ENCODE measurements around the gene OTUD5. TPM values are rescaled to one million over a fixed set of nuclear protein-coding genes. Genes with fewer than 3 reads are reported as not detected.

The OTUD5 gene
- total and polyA plus RNA-seq, 12 donors, result 39.4 to 79.5 (median 53.8) TPM

GRCh38 chrX:48919360-48919841 lies 38.0 kb downstream of the OTUD5 start:
- peak in 3 of 7 donors; percentile 39 to 55 (median 42) for DNase-seq
- peak overlapping the region; percentile 68 to 84 (median 78) for H3K27ac ChIP-seq

GRCh38 chrX:48918643-48919340 lies 38.6 kb downstream of the OTUD5 start, which contains the start of gene PIM2:
Gene PIM2 (minus strand): TSS chrX:48919024. CDS start chrX:48918834, 190 bp downstream.
- peak within 1 kb of the TSS; percentile 70 to 84 (median 78) for H3K27ac ChIP-seq
- WGBS, 4 donors, result 0 to 48% (median 16%) methylated on average over 7 to 55 of the region's 55 CpGs

More at GRCh38 chrX:48919360-48919841, 38.0 kb downstream of the OTUD5 start:
- intact Hi-C loops (cut with DNase I), result no loop called here
- no peak for TF ChIP-seq POLR2A (IDR thresholded peaks at IDR 0.05)
- no peak for TF ChIP-seq CTCF (IDR thresholded peaks at IDR 0.05)
- H3K4me1 ChIP-seq (replicated peaks in 1 of 2), result peaks cover 0 to 8% of the 10 kb centered on the region in 2 donors
- H3K9me3 ChIP-seq (replicated peaks in 1 of 3), result no peaks in the 10 kb centered on the region
- peaks cover 0 to 23% of the 10 kb centered on the region in 2 donors for H3K36me3 ChIP-seq (replicated peaks in 1 of 2)
- no peaks in the 10 kb centered on the region for H3K27me3 ChIP-seq
- WGBS, 4 donors, result 1 to 26% (median 24%) methylated on average over 11 to 15 of the region's 15 CpGs; no CpG with 5 or more reads in 1 of the 4 donors
- peak overlapping the region in 2 of 4 donors; percentile 49 to 57 for H3K4me3 ChIP-seq

GRCh38 chrX:48918301-48918642 lies 39.1 kb downstream of the OTUD5 start:
- H3K27ac ChIP-seq, result peak overlapping the region in 4 of 5 donors; percentile 70 to 84 (median 80)
- H3K4me1 ChIP-seq (replicated peaks in 1 of 2), result peaks cover 0 to 8% of the 10 kb centered on the region in 2 donors
- intact Hi-C loops (cut with DNase I), result no loop called here
- peak overlapping the region in 2 of 4 donors; percentile 49 to 57 for H3K4me3 ChIP-seq
- no peaks in the 10 kb centered on the region for H3K27me3 ChIP-seq
- peaks cover 0 to 12% of the 10 kb centered on the region in 2 donors for H3K36me3 ChIP-seq (replicated peaks in 1 of 2)
- 8 to 59% (median 23%) methylated on average over 9 to 23 of the region's 23 CpGs for WGBS, 4 donors
- TF ChIP-seq CTCF (IDR thresholded peaks at IDR 0.05) (no peak), POLR2A (IDR thresholded peaks at IDR 0.05) (no peak)
- DNase-seq, result no peak
- no peaks in the 10 kb centered on the region for H3K9me3 ChIP-seq (replicated peaks in 1 of 3)

More at GRCh38 chrX:48918643-48919340, 38.6 kb downstream of the OTUD5 start, which contains the start of gene PIM2:
- TF ChIP-seq CTCF (IDR thresholded peaks at IDR 0.05), result no peak
- peak; percentile 84 to 93 for TF ChIP-seq POLR2A (IDR thresholded peaks at IDR 0.05)
- H3K27me3 ChIP-seq, result no peaks in the 10 kb centered on the region
- peaks cover 0 to 8% of the 10 kb centered on the region in 2 donors for H3K4me1 ChIP-seq (replicated peaks in 1 of 2)
- peak; percentile 90 to 97 (median 95) for DNase-seq
- peaks cover 0 to 17% of the 10 kb centered on the region in 2 donors for H3K36me3 ChIP-seq (replicated peaks in 1 of 2)
- peak within 1 kb of the TSS in 2 of 4 donors; percentile 49 to 57 for H3K4me3 ChIP-seq
- intact Hi-C loops (cut with DNase I), result no loop called here
- no peaks in the 10 kb centered on the region for H3K9me3 ChIP-seq (replicated peaks in 1 of 3)

- H3K36me3 ChIP-seq (replicated peaks in 1 of 2), result peaks cover 0 to 3% of the 10 kb centered on the region in 2 donors
- DNase-seq, result peak; percentile 86 to 97 (median 92)
- peak; percentile 87 to 96 (median 92) for TF ChIP-seq CTCF (IDR thresholded peaks at IDR 0.05)
- TF ChIP-seq POLR2A (IDR thresholded peaks at IDR 0.05), result peak in 1 of 2 donors; percentile 45
- peak overlapping the region in 3 of 5 donors; percentile 19 to 83 (median 76) for H3K27ac ChIP-seq
- no peak overlapping the region for H3K4me3 ChIP-seq
- intact Hi-C loops (cut with DNase I), result no loop called here
- H3K27me3 ChIP-seq, result no peaks in the 10 kb centered on the region
- H3K9me3 ChIP-seq (replicated peaks in 1 of 3), result no peaks in the 10 kb centered on the region
- H3K4me1 ChIP-seq (replicated peaks in 1 of 2), result peaks cover 0 to 8% of the 10 kb centered on the region in 2 donors
- WGBS, 4 donors, result 17 to 58% (median 43%) methylated on average over 5 to 27 of the region's 27 CpGs
Observed at GRCh38 chrX:48917139-48918001, 40.0 kb downstream of the OTUD5 start.

All from adrenal gland (tissue), 12 donors.